Measurements from ENCODE around the gene FJX1. TPM values are rescaled to one million over a fixed set of nuclear protein-coding genes. Genes with fewer than 3 reads are reported as not detected.
"Not testable (repeated sequence)": the region's sequence is repeated elsewhere in the genome, so short reads cannot be mapped to it uniquely, and the experiment has no call there.

Gene FJX1
- total RNA-seq, 2 donors from 2014 or later: 11.7 to 17.4 TPM

DNA sequence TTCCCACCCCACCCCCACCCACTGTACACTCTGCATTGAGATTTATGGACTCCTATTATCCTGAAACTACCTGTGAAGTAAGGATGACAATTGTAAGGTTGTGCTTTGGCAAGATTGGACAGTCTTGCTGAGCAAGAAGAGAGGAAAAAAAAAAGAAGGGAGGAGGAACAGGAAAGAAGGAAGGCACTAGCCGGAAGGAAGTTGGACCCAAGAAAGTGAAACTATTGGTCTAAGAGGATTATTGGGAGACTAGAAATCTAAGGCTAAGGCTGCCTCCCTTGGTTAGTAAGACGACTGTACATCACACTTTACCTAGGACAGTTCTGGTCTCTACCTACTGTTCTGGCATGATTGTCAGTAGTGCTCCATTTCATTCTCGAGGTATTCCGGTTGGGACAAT lies 32.2 kb downstream of the FJX1 start:
- no peaks in the 10 kb centered on the region for H3K9me3 ChIP-seq (ENCODE audit: control insufficient read depth, low read length)
- Mint-ChIP-seq H3K27ac (no peak overlapping the region), H3K27me3 (ENCODE audit: insufficient read depth) (peaks cover 65% of the 10 kb centered on the region), H3K4me1 (peaks cover 12% of the 10 kb centered on the region), H3K9me3 (no peaks in the 10 kb centered on the region), H3K4me3 (no peak overlapping the region), H3K36me3 (ENCODE audit: low read depth) (no peaks in the 10 kb centered on the region)
- no peak overlapping the region for H3K27ac ChIP-seq (ENCODE audit: low read depth, low read length)
- H3K9ac ChIP-seq (ENCODE audit: extremely low read depth, low read length, poor library complexity, severe bottlenecking): no peak overlapping the region
- no peaks in the 10 kb centered on the region for H3K27me3 ChIP-seq (ENCODE audit: control insufficient read depth, insufficient read depth, low read length, poor library complexity, severe bottlenecking)
- TF ChIP-seq CTCF (conservative IDR thresholded peaks at IDR 0.05): no peak
- 88 to 95% methylated on average over 4 of the region's 4 CpGs for WGBS, 2 experiments (ENCODE audit: insufficient coverage in 1 of 2, insufficient read length in 1 of 2)
- no peak for DNase-seq
- H3K4me3 ChIP-seq (ENCODE audit: low read length): no peak overlapping the region
- H3K4me1 ChIP-seq (ENCODE audit: control insufficient read depth, insufficient read depth, low read length): peaks cover 5% of the 10 kb centered on the region
- no peaks in the 10 kb centered on the region for H3K36me3 ChIP-seq (ENCODE audit: control insufficient read depth, insufficient read depth, low read length)

- peaks cover 7% of the 10 kb centered on the region for H3K4me1 ChIP-seq (ENCODE audit: control insufficient read depth, insufficient read depth, low read length)
- no peak for TF ChIP-seq CTCF (conservative IDR thresholded peaks at IDR 0.05)
- no peaks in the 10 kb centered on the region for H3K9me3 ChIP-seq (ENCODE audit: control insufficient read depth, low read length)
- Mint-ChIP-seq H3K4me1 (peaks cover 12% of the 10 kb centered on the region), H3K27me3 (ENCODE audit: insufficient read depth) (peaks cover 64% of the 10 kb centered on the region), H3K9me3 (no peaks in the 10 kb centered on the region), H3K27ac (no peak overlapping the region), H3K4me3 (no peak overlapping the region), H3K36me3 (ENCODE audit: low read depth) (no peaks in the 10 kb centered on the region)
- no peaks in the 10 kb centered on the region for H3K36me3 ChIP-seq (ENCODE audit: control insufficient read depth, insufficient read depth, low read length)
- no peak overlapping the region for H3K4me3 ChIP-seq (ENCODE audit: low read length)
- H3K9ac ChIP-seq (ENCODE audit: extremely low read depth, low read length, poor library complexity, severe bottlenecking): no peak overlapping the region
- H3K27me3 ChIP-seq (ENCODE audit: control insufficient read depth, insufficient read depth, low read length, poor library complexity, severe bottlenecking): no peaks in the 10 kb centered on the region
- H3K27ac ChIP-seq (ENCODE audit: low read depth, low read length): no peak overlapping the region
- DNase-seq: no peak
- WGBS, 2 experiments (ENCODE audit: insufficient coverage in 1 of 2, insufficient read length in 1 of 2): 87% methylated on average over 3 of the region's 3 CpGs; no CpG with 5 or more reads in 1 of the 2 experiments
These were observed 33.0 kb downstream of the FJX1 start for GRCh38 chr11:35651263-35651662.

GRCh38 chr11:35652786-35653185 lies 34.5 kb downstream of the FJX1 start:
- not testable (repeated sequence) for H3K27ac ChIP-seq (ENCODE audit: low read depth, low read length); H3K36me3 Mint-ChIP-seq (ENCODE audit: low read depth); H3K4me1 ChIP-seq (ENCODE audit: control insufficient read depth, insufficient read depth, low read length); H3K27me3 ChIP-seq (ENCODE audit: control insufficient read depth, insufficient read depth, low read length, poor library complexity, severe bottlenecking); H3K9me3 ChIP-seq (ENCODE audit: control insufficient read depth, low read length); H3K9me3 Mint-ChIP-seq; DNase-seq; H3K4me3 Mint-ChIP-seq; H3K36me3 ChIP-seq (ENCODE audit: control insufficient read depth, insufficient read depth, low read length); H3K27ac Mint-ChIP-seq; H3K9ac ChIP-seq (ENCODE audit: extremely low read depth, low read length, poor library complexity, severe bottlenecking); H3K4me3 ChIP-seq (ENCODE audit: low read length)
- WGBS, 2 experiments (ENCODE audit: insufficient coverage in 1 of 2, insufficient read length in 1 of 2): 92% methylated on average over 4 of the region's 5 CpGs; no CpG with 5 or more reads in 1 of the 2 experiments
- Mint-ChIP-seq H3K4me1 (peaks cover 12% of the 10 kb centered on the region), H3K27me3 (ENCODE audit: insufficient read depth) (peaks cover 70% of the 10 kb centered on the region)

GRCh38 chr11:35654711-35655110 lies 36.5 kb downstream of the FJX1 start:
- peaks cover 76% of the 10 kb centered on the region for H3K27me3 Mint-ChIP-seq (ENCODE audit: insufficient read depth)
- 34 to 51% methylated on average over 6 of the region's 6 CpGs for WGBS, 2 experiments (ENCODE audit: insufficient coverage in 1 of 2, insufficient read length in 1 of 2)
- no peaks in the 10 kb centered on the region for H3K9me3 Mint-ChIP-seq
- Histone ChIP-seq H3K27ac (ENCODE audit: low read depth, low read length) (no peak overlapping the region), H3K4me1 (ENCODE audit: control insufficient read depth, insufficient read depth, low read length) (peaks cover 7% of the 10 kb centered on the region), H3K9me3 (ENCODE audit: control insufficient read depth, low read length) (no peaks in the 10 kb centered on the region), H3K36me3 (ENCODE audit: control insufficient read depth, insufficient read depth, low read length) (no peaks in the 10 kb centered on the region), H3K4me3 (ENCODE audit: low read length) (no peak overlapping the region), H3K9ac (ENCODE audit: extremely low read depth, low read length, poor library complexity, severe bottlenecking) (no peak overlapping the region), H3K27me3 (ENCODE audit: control insufficient read depth, insufficient read depth, low read length, poor library complexity, severe bottlenecking) (peaks cover 19% of the 10 kb centered on the region)
- no peaks in the 10 kb centered on the region for H3K36me3 Mint-ChIP-seq (ENCODE audit: low read depth)
- DNase-seq: no peak
- peaks cover 12% of the 10 kb centered on the region for H3K4me1 Mint-ChIP-seq
- no peak for TF ChIP-seq CTCF (conservative IDR thresholded peaks at IDR 0.05)
- no peak overlapping the region for H3K4me3 Mint-ChIP-seq
- H3K27ac Mint-ChIP-seq: no peak overlapping the region
